K562 (cell line): ENCODE results near the gene HAGHL. TPM values are rescaled to one million over a fixed set of nuclear protein-coding genes. Genes with fewer than 3 reads are reported as not detected.

Experiments
- CHD1 ChIP-seq: fragments of 200-600 bp; sonication (generic); IDR thresholded peaks from one replicate; pipeline ENCODE4 v1.6.1; 2012; ENCODE audit warnings: mild to moderate bottlenecking, moderate library complexity, low read length, inconsistent platforms
- CREB3L1 ChIP-seq: fragments of 450-650 bp; IDR thresholded peaks from 2 replicates; pipeline ENCODE4 v1.6.1; 2014; ENCODE audit warnings: low read depth, mild to moderate bottlenecking, moderate library complexity, borderline replicate concordance
- CREM ChIP-seq: IDR thresholded peaks from 2 replicates; pipeline ENCODE4 v1.6.1; 2014; ENCODE audit warnings: antibody characterized with exemption, low read depth
- EP300 ChIP-seq: IDR thresholded peaks from 2 replicates; pipeline ENCODE4 v1.6.1; 2012; ENCODE audit warnings: low read length, improper control_type of control experiment
- GTF2B ChIP-seq: IDR thresholded peaks from 2 replicates; pipeline ENCODE4 v1.6.1; 2011; ENCODE audit not compliant: insufficient read length; ENCODE audit errors: extremely low read depth
- HEY1 ChIP-seq: fragments of 250-450 bp; sonication (Bioruptor Pico); IDR thresholded peaks from 2 replicates; pipeline ENCODE4 v1.5.0; 2020; ENCODE audit warnings: mild to moderate bottlenecking, moderate library complexity, borderline replicate concordance
- JUN ChIP-seq, 2 experiments: sonication (generic) in 1 of 2; formaldehyde crosslinking in 1 of 2; IDR thresholded peaks; 2 replicates each; pipeline versions ENCODE4 v1.6.1 to v1.8.0; 2012 to 2022; ENCODE audit warnings: borderline replicate concordance in 2 of 2, mild to moderate bottlenecking in 2 of 2, improper control_type of control experiment in 1 of 2, low read depth in 1 of 2, low read length in 1 of 2, missing genetic modification reagents in 1 of 2
- KHSRP ChIP-seq: fragments of 450-650 bp; IDR thresholded peaks from 2 replicates; pipeline ENCODE4 v1.6.1; 2017
- POLR3A ChIP-seq: IDR thresholded peaks from 2 replicates; pipeline ENCODE4 v1.6.1; 2011; ENCODE audit warnings: borderline replicate concordance, mild to moderate bottlenecking, moderate library complexity; ENCODE audit not compliant: insufficient read length, insufficient read depth; ENCODE audit errors: extremely low read depth
- ZNF699 ChIP-seq: fragments of 250-450 bp; sonication (Bioruptor Pico); IDR thresholded peaks from 2 replicates; pipeline ENCODE4 v1.8.0; 2021; ENCODE audit warnings: mild to moderate bottlenecking, moderate library complexity; ENCODE audit not compliant: insufficient replicate concordance
- polyA plus RNA-seq, 8 experiments: library from polyadenylated mRNA; depleted of rRNA in 4 of 8; stranded (reverse) in 5 of 8; unstranded in 3 of 8; fragments of >200 nt; fragmentation: Nextera tagmentation in 2 of 8; fragmentation: Illumina TruSeq in 1 of 8; extraction: Ambion mirVana in 2 of 8; extraction: Trizol in 1 of 8; gene quantifications; 2 replicates each; pipeline versions ENCODE4 v1.2.1 to v1.2.3, GENCODE V29; 2011 to 2014; ENCODE audit warnings: inconsistent platforms in 1 of 8, missing spikeins in 1 of 8
- total RNA-seq, 7 experiments: library from RNA; depleted of rRNA in 6 of 7; stranded (reverse); fragments of >200 nt in 6 of 7; fragmentation: Illumina TruSeq in 2 of 7; extraction: Trizol in 2 of 7; gene quantifications; 2 replicates each; pipeline versions ENCODE4 v1.2.1 to v1.2.3, GENCODE V29; 2011 to 2021; ENCODE audit warnings: low replicate concordance in 1 of 7

The HAGHL gene
- total and polyA plus RNA-seq, 9 of the 15 experiments (the other 6 are each of a cell fraction or from before 2014, with no cell fraction given): 0.31 to 83.4 (median 20.7) TPM

GRCh38 chr16:741986-742629 is 15.2 kb downstream of the HAGHL start (continued):
- no peak for TF ChIP-seq JUN (IDR thresholded peaks at IDR 0.05; ENCODE audit: borderline replicate concordance, low read depth, low read length)
- TF ChIP-seq JUN (CRISPR knock-in tag; IDR thresholded peaks at IDR 0.05; ENCODE audit: borderline replicate concordance): no peak
- no peak for TF ChIP-seq HEY1 (CRISPR knock-in tag)
- TF ChIP-seq ZNF699 (CRISPR knock-in tag): no peak
- TF ChIP-seq POLR3A: no peak
- no peak for TF ChIP-seq EP300
- TF ChIP-seq CREB3L1: no peak
- TF ChIP-seq CHD1: no peak
- TF ChIP-seq KHSRP: no peak
- no peak for TF ChIP-seq CREM
- TF ChIP-seq GTF2B: no peak
